ENCODE measurements around the gene IRAG1. TPM values are rescaled to one million over a fixed set of nuclear protein-coding genes. Genes with fewer than 3 reads are reported as not detected.

Gene IRAG1
- total and polyA plus RNA-seq, 7 donors = 1.4 to 9.4 (median 3.9) TPM

GRCh38 chr11:10719616-10720015 is 26.1 kb upstream of the IRAG1 start:
- no peak for ATAC-seq
- Histone ChIP-seq H3K27ac (no peak overlapping the region), H3K4me1 (no peaks in the 10 kb centered on the region), H3K9me3 (no peaks in the 10 kb centered on the region), H3K36me3 (ENCODE audit: insufficient read depth in 1 of 2, low read depth in 1 of 2) (no peaks in the 10 kb centered on the region), H3K27me3 (ENCODE audit: insufficient read depth in 3 of 3, low read length in 2 of 3) (no peaks in the 10 kb centered on the region), H3K4me3 (no peak overlapping the region)
- no peak for TF ChIP-seq CTCF (IDR thresholded peaks at IDR 0.05)
- intact Hi-C loops (cut with DNase I) = loop anchor here in 1 of 2 donors (5.0 kb wide), 1 partner anchor 77 kb away; no protein-coding TSS in a partner anchor
- 38 to 58% (median 48%) methylated on average over 2 of the region's 2 CpGs for WGBS, 3 donors
- no peak for DNase-seq

- no peaks in the 10 kb centered on the region for H3K4me1 ChIP-seq
- H3K27me3 ChIP-seq (ENCODE audit: insufficient read depth in 3 of 3, low read length in 2 of 3) = no peaks in the 10 kb centered on the region
- no peak overlapping the region for H3K27ac ChIP-seq
- no peak for TF ChIP-seq CTCF (IDR thresholded peaks at IDR 0.05)
- no peaks in the 10 kb centered on the region for H3K9me3 ChIP-seq
- no peak overlapping the region for H3K4me3 ChIP-seq
- H3K36me3 ChIP-seq (ENCODE audit: insufficient read depth in 1 of 2, low read depth in 1 of 2) = no peaks in the 10 kb centered on the region
- no peak for ATAC-seq
- 81 to 93% (median 88%) methylated on average over 9 of the region's 9 CpGs for WGBS, 3 donors
- DNase-seq = no peak
- intact Hi-C loops (cut with DNase I) = loop anchor here in 1 of 2 donors (5.0 kb wide), 1 partner anchor 74 kb away; no protein-coding TSS in a partner anchor
Measured at GRCh38 chr11:10716543-10717259, 23.1 kb upstream of the IRAG1 start.

GRCh38 chr11:10716122-10716521 is 22.6 kb upstream of the IRAG1 start:
- Histone ChIP-seq H3K9me3 (no peaks in the 10 kb centered on the region), H3K27ac (no peak overlapping the region), H3K4me3 (no peak overlapping the region), H3K27me3 (ENCODE audit: insufficient read depth in 3 of 3, low read length in 2 of 3) (no peaks in the 10 kb centered on the region), H3K4me1 (no peaks in the 10 kb centered on the region), H3K36me3 (ENCODE audit: insufficient read depth in 1 of 2, low read depth in 1 of 2) (no peaks in the 10 kb centered on the region)
- TF ChIP-seq CTCF (IDR thresholded peaks at IDR 0.05) = no peak
- intact Hi-C loops (cut with DNase I) = loop anchor here in 1 of 2 donors (5.0 kb wide), 1 partner anchor 74 kb away; no protein-coding TSS in a partner anchor
- 50 to 60% (median 55%) methylated on average over 3 of the region's 3 CpGs for WGBS, 3 donors
- DNase-seq = no peak
- no peak for ATAC-seq

- no peak overlapping the region for H3K4me3 ChIP-seq
- no peak overlapping the region for H3K27ac ChIP-seq
- intact Hi-C loops (cut with DNase I) = loop anchor here in 1 of 2 donors (5.0 kb wide), 1 partner anchor 73 kb away; no protein-coding TSS in a partner anchor
- no peak for TF ChIP-seq CTCF (IDR thresholded peaks at IDR 0.05)
- DNase-seq (no peak), ATAC-seq (no peak)
- H3K9me3 ChIP-seq = no peaks in the 10 kb centered on the region
- H3K4me1 ChIP-seq = no peaks in the 10 kb centered on the region
- WGBS, 3 donors = 64 to 86% (median 79%) methylated on average over 4 of the region's 4 CpGs
- no peaks in the 10 kb centered on the region for H3K36me3 ChIP-seq (ENCODE audit: insufficient read depth in 1 of 2, low read depth in 1 of 2)
- H3K27me3 ChIP-seq (ENCODE audit: insufficient read depth in 3 of 3, low read length in 2 of 3) = no peaks in the 10 kb centered on the region
Measured at GRCh38 chr11:10715571-10715970, 22.0 kb upstream of the IRAG1 start.
